ENCODE data around the gene MON1A.

DNA sequence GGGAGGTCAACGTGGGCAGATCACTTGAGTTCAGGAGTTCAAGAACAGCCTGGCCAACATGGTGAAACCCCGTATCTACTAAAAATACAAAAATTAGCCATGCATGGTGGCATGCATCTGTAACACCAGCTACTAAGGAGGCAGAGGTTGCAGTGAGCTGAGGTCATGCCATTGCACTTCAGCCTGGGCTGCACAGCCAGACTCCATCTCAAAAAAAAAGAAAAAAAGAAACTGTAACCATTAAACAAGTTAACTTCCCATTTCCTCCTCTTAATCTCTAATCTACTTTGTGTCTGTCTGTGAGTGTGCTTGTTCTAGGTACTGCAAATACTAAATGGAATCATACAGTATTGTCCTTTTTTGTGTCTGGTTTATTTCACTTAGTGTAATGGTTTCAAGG lies 13.0 kb upstream of the MON1A start:
- TF ChIP-seq EZH2phosphoT487 (IDR thresholded peaks at IDR 0.05; ENCODE audit: low read length) (no peak), CTCF (IDR thresholded peaks at IDR 0.05; ENCODE audit: low read length) (no peak)
